T-cell (primary cell): ENCODE results near the gene CD163. TPM values are rescaled to one million over a fixed set of nuclear protein-coding genes. Genes with fewer than 3 reads are reported as not detected.

Experiments
- ATAC-seq, 4 experiments: fragments of 200-7000 bp in 3 of 4; fragments of 150-1000 bp in 1 of 4; cut with Tn5 transposase; replicated peaks in 1 of 4; 1 replicate in 3 of 4; 2 replicates in 1 of 4; pipeline ENCODE4 v1.10.0; 2021; ENCODE audit warnings: moderate library complexity in 3 of 4, mild to moderate bottlenecking in 2 of 4, moderate number of reproducible peaks in 1 of 4
- CTCF ChIA-PET, 2 donors: fragments of 300-600 bp; sonication (Branson Sonifier 250); formaldehyde crosslinking; loops; one replicate each; lab custom pipeline; 2022; ENCODE audit warnings: antibody characterized with exemption in 2 of 2; lab: Charles Lee
- POLR2A ChIA-PET, 2 donors: fragments of 300-600 bp; sonication (Branson Sonifier 250); formaldehyde crosslinking; loops; one replicate each; lab custom pipeline; 2022; ENCODE audit warnings: antibody characterized with exemption in 2 of 2; lab: Charles Lee
- DNase-seq, 35 experiments: peaks; one replicate each; pipeline versions ENCODE4 v3.0.0 to v3.0.0-alpha.2; 2013 to 2023
- H3K27ac ChIP-seq: one replicate; pipeline ENCODE4 v1.5.1; 2013; ENCODE audit warnings: low read length
- H3K27me3 ChIP-seq, 2 experiments: replicated peaks in 1 of 2; 1 replicate in 1 of 2; 2 replicates in 1 of 2; pipeline versions ENCODE4 v1.6.1 to v1.7.0; 2013; ENCODE audit warnings: low read length in 1 of 2, mixed read lengths in 1 of 2; ENCODE audit not compliant: control insufficient read depth in 2 of 2, insufficient read depth in 2 of 2; ENCODE audit errors: extremely low read depth in 1 of 2
- H3K36me3 ChIP-seq, 2 donors: 1 replicate in 1 of 2; 2 replicates in 1 of 2; pipeline versions ENCODE4 v1.6.1 to v1.7.0; 2013; ENCODE audit warnings: low read length in 1 of 2; ENCODE audit not compliant: control insufficient read depth in 2 of 2, insufficient read depth in 1 of 2; ENCODE audit errors: extremely low read depth in 1 of 2
- H3K4me1 ChIP-seq, 2 experiments: 1 replicate in 1 of 2; 2 replicates in 1 of 2; pipeline versions ENCODE4 v1.6.1 to v1.7.0; 2013; ENCODE audit warnings: low read length in 2 of 2, mixed read lengths in 1 of 2; ENCODE audit not compliant: insufficient read depth in 2 of 2, control insufficient read depth in 1 of 2; ENCODE audit errors: extremely low read depth in 1 of 2
- H3K4me3 ChIP-seq, 2 donors: 1 replicate in 1 of 2; 2 replicates in 1 of 2; pipeline versions ENCODE4 v1.5.1 to v1.7.0; 2013; ENCODE audit warnings: mild to moderate bottlenecking in 2 of 2, low read length in 1 of 2, moderate library complexity in 1 of 2; ENCODE audit not compliant: control insufficient read depth in 1 of 2; ENCODE audit errors: extremely low read depth in 1 of 2
- H3K9me3 ChIP-seq: 2 replicates; pipeline ENCODE4 v1.7.0; 2013
- H3K27ac Mint-ChIP-seq, 2 donors: one replicate each; pipeline ENCODE4 v1.8.0; 2020 to 2021; ENCODE audit warnings: mild to moderate bottlenecking in 2 of 2, mixed read lengths in 2 of 2
- H3K27me3 Mint-ChIP-seq, 2 donors: one replicate each; pipeline ENCODE4 v1.8.0; 2021 to 2022; ENCODE audit warnings: mixed read lengths in 2 of 2
- H3K36me3 Mint-ChIP-seq: one replicate; pipeline ENCODE4 v1.8.0; 2021; ENCODE audit warnings: mixed read lengths
- H3K4me1 Mint-ChIP-seq, 3 donors: one replicate each; pipeline ENCODE4 v1.8.0; 2020 to 2022; ENCODE audit warnings: mixed read lengths in 3 of 3, mild to moderate bottlenecking in 1 of 3
- H3K4me3 Mint-ChIP-seq, 3 donors: one replicate each; pipeline ENCODE4 v1.8.0; 2020 to 2022; ENCODE audit warnings: mild to moderate bottlenecking in 3 of 3, mixed read lengths in 3 of 3, moderate library complexity in 3 of 3
- H3K9me3 Mint-ChIP-seq, 3 donors: one replicate each; pipeline ENCODE4 v1.8.0; 2020 to 2022; ENCODE audit warnings: mixed read lengths in 3 of 3
- WGBS: methylation state at CpG from one replicate; pipeline ENCODE4 v1.1.5; 2013; ENCODE audit warnings: missing lambda C conversion rate; ENCODE audit not compliant: insufficient coverage; 5-methylcytosine and 5-hydroxymethylcytosine counted together
- total RNA-seq, 35 experiments: library from RNA in 6 of 35; stranded (reverse) in 6 of 35; fragments of 120-200 nt in 1 of 35; gene quantifications; one replicate each; pipeline versions ENCODE4 v1.2.1 to v1.2.4 and lab custom pipeline; 2013 to 2026

Gene CD163
- total RNA-seq, 5 donors from 2014 or later (not counting 1 experiment from before 2014, with no cell fraction given) = 0.33 to 1.2 (median 0.73) TPM

DNA sequence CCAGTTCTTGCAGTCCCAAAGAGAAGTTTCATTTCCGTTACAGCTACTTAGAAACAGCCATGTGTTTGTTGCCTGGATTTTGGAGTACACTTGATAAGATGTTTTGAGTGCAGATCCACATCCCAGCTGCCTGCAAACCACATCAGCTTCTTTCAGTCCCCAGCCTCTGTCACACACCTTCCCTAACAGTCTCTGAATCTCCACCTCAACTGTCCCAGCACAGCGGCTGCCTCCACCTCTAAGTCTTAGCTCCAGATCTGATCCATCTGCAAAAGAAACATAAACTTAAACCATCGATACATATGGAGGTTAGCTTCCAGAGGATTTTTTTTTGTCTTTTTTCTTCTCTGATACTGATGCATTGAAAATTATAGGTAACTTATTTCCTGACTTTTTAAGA lies 8.4 kb downstream of the CD163 start:
- Mint-ChIP-seq H3K4me1 (no peaks in the 10 kb centered on the region), H3K27ac (no peak overlapping the region), H3K4me3 (no peak overlapping the region), H3K27me3 (peaks cover 12 to 34% of the 10 kb centered on the region in 2 donors), H3K36me3 (no peaks in the 10 kb centered on the region), H3K9me3 (no peaks in the 10 kb centered on the region)
- H3K4me3 ChIP-seq = no peak overlapping the region
- no peaks in the 10 kb centered on the region for H3K4me1 ChIP-seq
- POLR2A ChIA-PET = no interaction called here
- no CpG with 5 or more reads among the region's 3 CpGs for WGBS
- ATAC-seq (no peak), DNase-seq (no peak)
- no peaks in the 10 kb centered on the region for H3K36me3 ChIP-seq
- no peaks in the 10 kb centered on the region for H3K27me3 ChIP-seq
- CTCF ChIA-PET = no interaction called here
- H3K9me3 ChIP-seq = no peaks in the 10 kb centered on the region
- no peak overlapping the region for H3K27ac ChIP-seq

DNA sequence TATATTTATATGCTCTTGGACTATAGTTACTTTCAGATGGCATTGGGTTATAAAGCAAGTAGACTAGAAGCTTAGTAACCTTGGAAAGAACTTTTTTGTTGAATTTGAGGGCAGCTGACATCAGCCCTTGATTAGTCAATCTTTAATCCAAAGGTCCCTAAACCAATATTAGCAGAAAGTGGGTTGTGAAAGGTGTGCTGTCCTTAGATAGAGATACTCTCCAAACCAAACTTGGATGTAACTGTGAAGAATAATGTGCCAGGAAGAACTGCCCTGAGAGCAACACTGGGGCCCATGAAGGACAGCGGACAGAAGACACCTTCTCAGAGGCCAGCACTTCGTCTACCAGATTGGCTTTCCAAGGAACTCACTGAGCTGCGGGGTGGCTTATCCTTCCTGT lies 10.6 kb downstream of the CD163 start:
- Mint-ChIP-seq H3K9me3 (no peaks in the 10 kb centered on the region), H3K4me1 (no peaks in the 10 kb centered on the region), H3K27ac (no peak overlapping the region), H3K4me3 (no peak overlapping the region), H3K36me3 (no peaks in the 10 kb centered on the region), H3K27me3 (peaks cover 6 to 22% of the 10 kb centered on the region in 2 donors)
- CTCF ChIA-PET = no interaction called here
- no peak for DNase-seq
- Histone ChIP-seq H3K4me1 (no peaks in the 10 kb centered on the region), H3K4me3 (no peak overlapping the region), H3K27me3 (no peaks in the 10 kb centered on the region), H3K36me3 (no peaks in the 10 kb centered on the region), H3K9me3 (no peaks in the 10 kb centered on the region), H3K27ac (no peak overlapping the region)
- WGBS = 95% methylated on average over 2 of the region's 3 CpGs
- ATAC-seq = no peak
- POLR2A ChIA-PET = no interaction called here

DNA sequence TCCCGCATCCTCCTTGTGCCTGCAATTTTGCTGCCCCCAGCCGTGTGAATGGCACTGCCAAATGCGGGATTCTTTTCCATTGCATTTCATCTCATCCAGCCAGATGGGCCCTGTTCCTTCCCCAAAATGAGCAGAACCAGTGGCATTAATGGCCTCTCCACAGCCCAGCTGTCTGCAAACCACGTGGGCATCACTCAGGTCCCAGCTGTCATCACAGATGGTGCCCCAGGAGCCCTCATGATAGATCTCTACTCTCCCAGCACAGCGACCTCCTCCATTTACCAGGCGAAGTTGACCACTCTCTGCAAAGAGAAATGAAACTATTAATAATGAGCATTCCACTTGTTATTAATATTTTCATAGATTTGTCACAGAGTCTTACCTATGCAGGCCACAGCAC lies 17.1 kb downstream of the CD163 start:
- 88% methylated on average over 4 of the region's 6 CpGs for WGBS
- H3K4me1 Mint-ChIP-seq = no peaks in the 10 kb centered on the region
- Histone ChIP-seq H3K9me3 (no peaks in the 10 kb centered on the region), H3K27ac (no peak overlapping the region), H3K27me3 (no peaks in the 10 kb centered on the region), H3K4me1 (no peaks in the 10 kb centered on the region), H3K36me3 (no peaks in the 10 kb centered on the region), H3K4me3 (no peak overlapping the region)
- DNase-seq = no peak
- H3K27ac Mint-ChIP-seq = no peak overlapping the region
- H3K4me3 Mint-ChIP-seq = no peak overlapping the region
- CTCF ChIA-PET = no interaction called here
- H3K27me3 Mint-ChIP-seq = peaks cover 7 to 11% of the 10 kb centered on the region in 2 donors
- no peaks in the 10 kb centered on the region for H3K36me3 Mint-ChIP-seq
- ATAC-seq = no peak
- H3K9me3 Mint-ChIP-seq = no peaks in the 10 kb centered on the region
- POLR2A ChIA-PET = no interaction called here

DNA sequence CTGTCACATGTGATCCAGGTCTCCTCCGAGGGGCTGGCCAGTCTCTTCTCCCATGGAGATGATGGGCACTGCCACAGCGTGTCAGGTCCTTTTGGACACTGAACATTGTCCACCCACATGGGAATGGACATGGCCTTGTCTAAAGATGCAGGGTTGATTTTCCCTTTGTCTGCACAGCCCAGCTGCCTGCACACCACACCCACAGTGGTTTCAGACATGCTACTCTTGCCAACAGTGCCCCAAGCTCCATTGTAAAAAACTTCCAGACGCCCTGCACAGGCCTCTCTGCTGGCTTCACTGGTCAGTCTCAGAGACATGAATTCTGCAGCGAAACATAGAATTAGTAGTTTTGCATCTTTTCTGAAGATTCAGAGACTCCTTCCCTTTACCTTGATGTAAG lies 18.5 kb downstream of the CD163 start:
- CTCF ChIA-PET = no interaction called here
- Histone ChIP-seq H3K36me3 (no peaks in the 10 kb centered on the region), H3K27me3 (no peaks in the 10 kb centered on the region)

DNA sequence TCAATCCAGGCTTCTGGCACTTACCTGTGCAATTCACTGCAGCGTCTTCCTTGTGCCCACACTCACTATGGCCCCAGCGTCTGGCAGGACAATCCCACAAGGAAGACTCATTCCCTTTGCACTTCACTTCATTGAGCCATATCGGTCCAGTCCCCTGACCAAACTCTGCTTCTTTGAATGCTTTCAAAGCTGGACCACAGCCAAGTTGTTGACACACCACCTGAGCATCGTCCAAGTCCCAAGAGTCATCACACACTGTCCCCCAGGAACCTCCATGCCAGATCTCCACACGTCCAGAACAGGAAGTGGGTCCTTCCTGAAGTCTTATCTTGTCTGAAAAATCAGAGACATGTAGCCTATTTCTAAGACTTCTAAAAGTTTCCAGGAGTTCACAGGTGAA lies 20.2 kb downstream of the CD163 start:
- no peaks in the 10 kb centered on the region for H3K36me3 Mint-ChIP-seq
- peaks cover 7 to 8% of the 10 kb centered on the region in 2 donors for H3K27me3 Mint-ChIP-seq
- POLR2A ChIA-PET = no interaction called here
- Histone ChIP-seq H3K9me3 (no peaks in the 10 kb centered on the region), H3K4me3 (no peak overlapping the region), H3K27me3 (no peaks in the 10 kb centered on the region), H3K36me3 (no peaks in the 10 kb centered on the region), H3K4me1 (no peaks in the 10 kb centered on the region), H3K27ac (no peak overlapping the region)
- ATAC-seq = no peak
- CTCF ChIA-PET = no interaction called here
- H3K27ac Mint-ChIP-seq = no peak overlapping the region
- WGBS = 55% methylated on average over 4 of the region's 5 CpGs
- H3K4me3 Mint-ChIP-seq = no peak overlapping the region
- no peaks in the 10 kb centered on the region for H3K9me3 Mint-ChIP-seq
- H3K4me1 Mint-ChIP-seq = no peaks in the 10 kb centered on the region
- DNase-seq = no peak

More for the DNA sequence above, 18.5 kb downstream of the CD163 start:
- H3K36me3 Mint-ChIP-seq = no peaks in the 10 kb centered on the region
- H3K27me3 Mint-ChIP-seq = peaks cover 7 to 8% of the 10 kb centered on the region in 2 donors
- H3K9me3 Mint-ChIP-seq = no peaks in the 10 kb centered on the region
- H3K4me3 Mint-ChIP-seq = no peak overlapping the region
- Histone ChIP-seq H3K4me1 (no peaks in the 10 kb centered on the region), H3K4me3 (no peak overlapping the region), H3K9me3 (no peaks in the 10 kb centered on the region), H3K27ac (no peak overlapping the region)
- WGBS = 94% methylated on average over 2 of the region's 4 CpGs
- no peak overlapping the region for H3K27ac Mint-ChIP-seq
- no peaks in the 10 kb centered on the region for H3K4me1 Mint-ChIP-seq
- ATAC-seq (no peak), DNase-seq (no peak)
- POLR2A ChIA-PET = no interaction called here

DNA sequence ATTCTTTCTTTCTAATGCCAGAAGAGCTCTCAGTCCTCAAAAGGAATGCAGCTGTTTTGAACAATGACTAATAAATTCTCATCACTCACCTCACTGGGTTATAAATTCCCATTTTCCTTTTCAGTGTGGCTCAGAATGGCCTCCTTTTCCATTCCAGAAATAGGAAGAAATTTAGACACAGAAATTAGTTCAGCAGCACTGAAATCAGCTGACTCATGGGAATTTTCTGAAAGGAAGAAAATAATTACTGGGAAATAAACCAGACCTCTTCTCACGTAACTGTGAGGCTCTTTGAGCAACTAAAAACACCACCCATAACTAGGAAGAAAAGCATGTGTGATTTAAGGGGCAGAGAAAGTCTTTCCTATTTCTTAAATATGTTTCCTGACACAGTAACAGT lies 23.8 kb downstream of the CD163 start:
- CTCF ChIA-PET = interaction anchor here in 1 of 2 donors (0.7 kb wide), 1 partner anchor 19 kb away, joined by 3 read pairs; no protein-coding TSS in a partner anchor
- POLR2A ChIA-PET = no interaction called here
- Mint-ChIP-seq H3K27me3 (peaks cover 5 to 7% of the 10 kb centered on the region in 2 donors), H3K27ac (no peak overlapping the region), H3K9me3 (no peaks in the 10 kb centered on the region), H3K4me1 (no peaks in the 10 kb centered on the region), H3K4me3 (no peak overlapping the region), H3K36me3 (no peaks in the 10 kb centered on the region)
- H3K4me1 ChIP-seq = no peaks in the 10 kb centered on the region
- no peaks in the 10 kb centered on the region for H3K27me3 ChIP-seq
- DNase-seq (no peak), ATAC-seq (no peak)
- no CpG with 5 or more reads among the region's 1 CpG for WGBS
- H3K27ac ChIP-seq = no peak overlapping the region
- H3K4me3 ChIP-seq = no peak overlapping the region
- H3K36me3 ChIP-seq = no peaks in the 10 kb centered on the region
- H3K9me3 ChIP-seq = no peaks in the 10 kb centered on the region

DNA sequence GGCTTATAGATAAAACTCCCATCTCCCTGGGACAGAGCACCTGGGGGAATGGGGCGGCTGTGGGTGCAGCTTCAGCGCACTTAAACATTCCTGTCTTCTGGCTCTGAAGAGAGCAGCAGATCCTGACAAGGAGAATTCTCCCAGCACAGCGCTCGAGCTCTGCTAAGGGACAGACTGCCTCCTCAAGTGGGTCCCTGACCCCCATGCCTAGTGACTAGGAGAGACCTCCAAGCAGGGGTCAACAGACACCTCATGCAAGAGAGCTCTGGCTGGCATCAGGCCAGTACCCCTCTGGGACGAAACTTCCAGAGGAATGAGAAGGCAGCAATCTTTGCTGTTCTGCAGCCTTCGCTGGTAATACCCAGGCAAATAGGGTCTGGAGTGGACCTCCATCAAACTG lies 31.5 kb downstream of the CD163 start:
- no peak overlapping the region for H3K4me3 ChIP-seq
- DNase-seq (no peak), ATAC-seq (no peak)
- H3K27me3 ChIP-seq = peaks cover 0 to 5% of the 10 kb centered on the region in 2 experiments
- Mint-ChIP-seq H3K4me1 (no peaks in the 10 kb centered on the region), H3K9me3 (peaks cover 5 to 14% (median 13%) of the 10 kb centered on the region in 3 donors), H3K36me3 (peaks cover 4% of the 10 kb centered on the region), H3K27ac (no peak overlapping the region), H3K27me3 (peaks cover 10% of the 10 kb centered on the region in 2 donors), H3K4me3 (no peak overlapping the region)
- ChIA-PET CTCF (no interaction called here), POLR2A (no interaction called here)
- H3K36me3 ChIP-seq = no peaks in the 10 kb centered on the region
- H3K4me1 ChIP-seq = no peaks in the 10 kb centered on the region
- no peaks in the 10 kb centered on the region for H3K9me3 ChIP-seq
- WGBS = 98% methylated on average over 5 of the region's 6 CpGs
- no peak overlapping the region for H3K27ac ChIP-seq
